Neural cell (in vitro differentiated cells): ENCODE data around the gene ABCB7.
"Not testable (repeated sequence)": the region's sequence is repeated elsewhere in the genome, so short reads cannot be mapped to it uniquely, and the experiment has no call there.

Experiments used
- EP300 ChIP-seq: fragments of 450-650 bp; conservative IDR thresholded peaks from 2 replicates; pipeline ENCODE4 v1.6.1; 2014; ENCODE audit warnings: antibody characterized with exemption, mild to moderate bottlenecking, moderate library complexity; ENCODE audit not compliant: poor library complexity, severe bottlenecking
- EZH2 ChIP-seq: fragments of 200-600, 300-800 bp; shearing (Covaris generic), sonication (generic); IDR thresholded peaks from 2 replicates; pipeline ENCODE4 v1.6.1; 2014; ENCODE audit warnings: antibody characterized with exemption, low read length, borderline replicate concordance, mild to moderate bottlenecking; ENCODE audit not compliant: insufficient read depth, poor library complexity, severe bottlenecking
- TF ChIP-seq, protein P1 (sequence below): fragments of 450-650 bp; IDR thresholded peaks from 2 replicates; pipeline ENCODE4 v1.5.1; 2014; ENCODE audit warnings: antibody characterized with exemption, mild to moderate bottlenecking, moderate library complexity; ENCODE audit not compliant: poor library complexity, severe bottlenecking

- not testable (repeated sequence) for TF ChIP-seq EP300, EZH2
- TF ChIP-seq, protein P1, sequence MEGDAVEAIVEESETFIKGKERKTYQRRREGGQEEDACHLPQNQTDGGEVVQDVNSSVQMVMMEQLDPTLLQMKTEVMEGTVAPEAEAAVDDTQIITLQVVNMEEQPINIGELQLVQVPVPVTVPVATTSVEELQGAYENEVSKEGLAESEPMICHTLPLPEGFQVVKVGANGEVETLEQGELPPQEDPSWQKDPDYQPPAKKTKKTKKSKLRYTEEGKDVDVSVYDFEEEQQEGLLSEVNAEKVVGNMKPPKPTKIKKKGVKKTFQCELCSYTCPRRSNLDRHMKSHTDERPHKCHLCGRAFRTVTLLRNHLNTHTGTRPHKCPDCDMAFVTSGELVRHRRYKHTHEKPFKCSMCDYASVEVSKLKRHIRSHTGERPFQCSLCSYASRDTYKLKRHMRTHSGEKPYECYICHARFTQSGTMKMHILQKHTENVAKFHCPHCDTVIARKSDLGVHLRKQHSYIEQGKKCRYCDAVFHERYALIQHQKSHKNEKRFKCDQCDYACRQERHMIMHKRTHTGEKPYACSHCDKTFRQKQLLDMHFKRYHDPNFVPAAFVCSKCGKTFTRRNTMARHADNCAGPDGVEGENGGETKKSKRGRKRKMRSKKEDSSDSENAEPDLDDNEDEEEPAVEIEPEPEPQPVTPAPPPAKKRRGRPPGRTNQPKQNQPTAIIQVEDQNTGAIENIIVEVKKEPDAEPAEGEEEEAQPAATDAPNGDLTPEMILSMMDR, result not testable (repeated sequence)
These were observed 32.5 kb upstream of the ABCB7 start for GRCh38 chrX:75188415-75189206.
